ENCODE results near the gene VDR.

- TF ChIP-seq RAD21 (conservative IDR thresholded peaks at IDR 0.05) (no peak), CTCF (IDR thresholded peaks at IDR 0.05; ENCODE audit: poor library complexity, severe bottlenecking) (no peak), EZH2 (IDR thresholded peaks at IDR 0.05; ENCODE audit: borderline replicate concordance, insufficient read depth, low read length, poor library complexity, severe bottlenecking) (no peak), SMC3 (conservative IDR thresholded peaks at IDR 0.05; ENCODE audit: poor library complexity) (no peak), POLR2AphosphoS5 (IDR thresholded peaks at IDR 0.05) (no peak)
These were observed 71.2 kb downstream of the VDR start for GRCh38 chr12:47833591-47834012.
